Measurements from ENCODE around the gene RNF19B.

The RNF19B gene

GRCh38 chr1:32963746-32964460 lies 706 bp downstream of the RNF19B start:
- peak; percentile 60 for DNase-seq (ENCODE audit: extremely low spot score)
- CTCF ChIA-PET: no interaction called here
- POLR2A ChIA-PET: interaction anchor here (0.5 to 1.9 kb wide), 8 partner anchors 10 to 93 kb away, joined by 3 to 22 read pairs (median 6); no protein-coding TSS in a partner anchor
- TF ChIP-seq CTCF (IDR thresholded peaks at IDR 0.05; ENCODE audit: control extremely low read depth, extremely low read depth, low read depth, missing control alignments): no peak

- no peak for TF ChIP-seq CTCF (IDR thresholded peaks at IDR 0.05; ENCODE audit: control extremely low read depth, extremely low read depth, low read depth, missing control alignments)
- DNase-seq (ENCODE audit: extremely low spot score): peak; percentile 71
- CTCF ChIA-PET: interaction anchor here (0.7 to 1.1 kb wide), 3 partner anchors 9 to 30 kb away, joined by 3 read pairs; no protein-coding TSS in a partner anchor
- POLR2A ChIA-PET: interaction anchor here (0.5 to 0.6 kb wide), 3 partner anchors 8 to 20 kb away, joined by 3 to 4 read pairs (median 3); no protein-coding TSS in a partner anchor
These were observed 2.2 kb downstream of the RNF19B start for GRCh38 chr1:32962248-32962896.

GRCh38 chr1:32960819-32961355 lies 3.7 kb downstream of the RNF19B start:
- ChIA-PET CTCF (interaction anchor here (1.1 to 1.4 kb wide), 2 partner anchors 13 to 27 kb away, joined by 3 to 4 read pairs; no protein-coding TSS in a partner anchor), POLR2A (no interaction called here)
- TF ChIP-seq CTCF (IDR thresholded peaks at IDR 0.05; ENCODE audit: control extremely low read depth, extremely low read depth, low read depth, missing control alignments): no peak
- DNase-seq (ENCODE audit: extremely low spot score): no peak

GRCh38 chr1:32960342-32960741 lies 4.3 kb downstream of the RNF19B start:
- POLR2A ChIA-PET: no interaction called here

GRCh38 chr1:32958827-32959226 lies 5.8 kb downstream of the RNF19B start:
- ChIA-PET POLR2A (interaction anchor here (0.6 to 1.1 kb wide), 3 partner anchors 12 to 177 kb away, joined by 3 to 10 read pairs (median 6); no protein-coding TSS in a partner anchor), CTCF (interaction anchor here (0.9 to 2.0 kb wide), 3 partner anchors 10 to 88 kb away, joined by 3 to 5 read pairs (median 4); no protein-coding TSS in a partner anchor)
- TF ChIP-seq CTCF (IDR thresholded peaks at IDR 0.05; ENCODE audit: control extremely low read depth, extremely low read depth, low read depth, missing control alignments): no peak
- no peak for DNase-seq (ENCODE audit: extremely low spot score)

More at GRCh38 chr1:32960342-32960741, 4.3 kb downstream of the RNF19B start:
- no peak for TF ChIP-seq CTCF (IDR thresholded peaks at IDR 0.05; ENCODE audit: control extremely low read depth, extremely low read depth, low read depth, missing control alignments)
- CTCF ChIA-PET: interaction anchor here (1.1 to 1.4 kb wide), 2 partner anchors 12 to 27 kb away, joined by 3 to 4 read pairs; no protein-coding TSS in a partner anchor
- no peak for DNase-seq (ENCODE audit: extremely low spot score)

- POLR2A ChIA-PET: no interaction called here
- TF ChIP-seq CTCF (IDR thresholded peaks at IDR 0.05; ENCODE audit: control extremely low read depth, extremely low read depth, low read depth, missing control alignments): no peak
- CTCF ChIA-PET: interaction anchor here (1.4 kb wide), 1 partner anchor 20 kb away, joined by 3 read pairs; no protein-coding TSS in a partner anchor
- DNase-seq (ENCODE audit: extremely low spot score): no peak
These were observed 7.6 kb downstream of the RNF19B start for GRCh38 chr1:32957017-32957416.

All from GM10248 (cell line).